ENCODE measurements around the gene KCTD14.
"Not testable (repeated sequence)": the region's sequence is repeated elsewhere in the genome, so short reads cannot be mapped to it uniquely, and the experiment has no call there.

The KCTD14 gene

GRCh38 chr11:78020246-78020645, 2.8 kb downstream of the KCTD14 start:
- no peak for DNase-seq

GRCh38 chr11:78019808-78020207, 3.3 kb downstream of the KCTD14 start:
- DNase-seq: no peak

- DNase-seq: no peak
Observed at GRCh38 chr11:78015878-78016277, 7.2 kb downstream of the KCTD14 start.

- not testable (repeated sequence) for DNase-seq
Observed at GRCh38 chr11:78014937-78015520, 8.0 kb downstream of the KCTD14 start.

GRCh38 chr11:78011301-78011700, 11.8 kb downstream of the KCTD14 start:
- DNase-seq: no peak

- no peak for DNase-seq
Observed at GRCh38 chr11:78010755-78011154, 12.3 kb downstream of the KCTD14 start.

GRCh38 chr11:78010304-78010703, 12.8 kb downstream of the KCTD14 start:
- DNase-seq: no peak

GRCh38 chr11:78009062-78009461, 14.0 kb downstream of the KCTD14 start:
- no peak for DNase-seq

- DNase-seq: peak; percentile 74
Observed at GRCh38 chr11:78000193-78000592, 22.9 kb downstream of the KCTD14 start.

GRCh38 chr11:77999446-78000030, 23.5 kb downstream of the KCTD14 start:
- no peak for DNase-seq

GRCh38 chr11:77994434-77995362, 28.4 kb downstream of the KCTD14 start, which contains the start of gene INTS4:
Gene INTS4, minus strand, starts transcription at chr11:77994668. Its CDS starts 25 bp downstream, at chr11:77994643.
- DNase-seq: peak; percentile 100

- no peak for DNase-seq
Observed at GRCh38 chr11:77993902-77994301, 29.2 kb downstream of the KCTD14 start.

- DNase-seq: no peak
Observed at GRCh38 chr11:77990981-77991380, 32.1 kb downstream of the KCTD14 start.

- not testable (repeated sequence) for DNase-seq
Observed at GRCh38 chr11:77986456-77986855, 36.6 kb downstream of the KCTD14 start.

- no peak for DNase-seq
Observed at GRCh38 chr11:77981346-77981947, 41.6 kb downstream of the KCTD14 start.

- DNase-seq: no peak
Observed at GRCh38 chr11:77968337-77968736, 54.7 kb downstream of the KCTD14 start.

GRCh38 chr11:77967753-77968152, 55.3 kb downstream of the KCTD14 start:
- DNase-seq: peak; percentile 39

GRCh38 chr11:77967121-77967520, 56.0 kb downstream of the KCTD14 start:
- DNase-seq: no peak

GRCh38 chr11:77966338-77966737, 56.7 kb downstream of the KCTD14 start:
- no peak for DNase-seq
